ENCODE results near the gene CPNE2.

DNA sequence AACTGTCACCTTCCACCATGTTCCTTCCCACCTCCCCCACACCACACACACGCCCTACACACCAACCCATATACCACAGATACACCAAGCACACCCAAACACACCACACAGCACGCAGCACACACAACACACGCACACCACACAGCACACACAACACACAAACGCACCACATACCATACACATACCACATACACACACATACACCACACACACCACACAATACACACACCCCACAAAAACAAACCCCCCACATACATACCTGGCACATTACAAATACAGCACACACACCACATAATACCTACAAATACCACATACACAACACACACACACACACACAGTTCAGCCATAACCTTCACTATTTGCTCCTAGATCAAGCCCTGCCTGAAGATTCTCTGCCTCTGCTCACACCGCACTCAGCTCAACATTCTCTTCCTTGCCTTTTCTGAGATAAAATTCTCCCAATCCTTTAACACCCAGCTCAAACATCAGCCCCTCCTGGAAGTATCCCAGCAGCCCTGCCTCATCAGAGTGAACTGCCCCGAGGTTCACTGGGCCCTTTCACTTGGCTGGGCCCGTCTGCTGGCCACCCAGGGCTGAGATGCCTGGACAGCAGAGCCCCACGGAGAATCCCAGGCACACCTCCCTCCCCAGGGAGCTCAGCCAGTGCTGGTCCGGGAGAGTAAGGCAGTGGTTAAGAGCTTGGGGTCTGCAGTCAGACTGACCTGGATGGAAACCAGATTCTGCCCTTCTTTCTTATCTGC, 31.9 kb upstream of the CPNE2 start:
- TF ChIP-seq POLR2AphosphoS5 (IDR thresholded peaks at IDR 0.05; ENCODE audit: borderline replicate concordance, low read depth, low read length) = no peak
- TF ChIP-seq EZH2 (IDR thresholded peaks at IDR 0.05) = no peak
- no peak for TF ChIP-seq FOXP2 (optimal IDR thresholded peaks at IDR 0.05; ENCODE audit: control extremely low read depth, extremely low read length, insufficient read depth)

Data from SK-N-MC (cell line).